ENCODE data around the gene TECPR2.

The TECPR2 gene

GRCh38 chr14:102356280-102356679 lies 6.5 kb upstream of the TECPR2 start:
- Histone ChIP-seq H3K36me3 (peaks cover 52 to 76% (median 67%) of the 10 kb centered on the region in 3 donors), H3K27me3 (no peaks in the 10 kb centered on the region), H3K4me1 (peaks cover 0 to 3% (median 1%) of the 10 kb centered on the region in 4 donors), H3K4me3 (no peak overlapping the region), H3K27ac (no peak overlapping the region), H3K9me3 (no peaks in the 10 kb centered on the region)
- intact Hi-C loops (cut with DNase I; ENCODE audit: low total_unique reads) = no loop called here
- DNase-seq = no peak
- TF ChIP-seq, protein P1, sequence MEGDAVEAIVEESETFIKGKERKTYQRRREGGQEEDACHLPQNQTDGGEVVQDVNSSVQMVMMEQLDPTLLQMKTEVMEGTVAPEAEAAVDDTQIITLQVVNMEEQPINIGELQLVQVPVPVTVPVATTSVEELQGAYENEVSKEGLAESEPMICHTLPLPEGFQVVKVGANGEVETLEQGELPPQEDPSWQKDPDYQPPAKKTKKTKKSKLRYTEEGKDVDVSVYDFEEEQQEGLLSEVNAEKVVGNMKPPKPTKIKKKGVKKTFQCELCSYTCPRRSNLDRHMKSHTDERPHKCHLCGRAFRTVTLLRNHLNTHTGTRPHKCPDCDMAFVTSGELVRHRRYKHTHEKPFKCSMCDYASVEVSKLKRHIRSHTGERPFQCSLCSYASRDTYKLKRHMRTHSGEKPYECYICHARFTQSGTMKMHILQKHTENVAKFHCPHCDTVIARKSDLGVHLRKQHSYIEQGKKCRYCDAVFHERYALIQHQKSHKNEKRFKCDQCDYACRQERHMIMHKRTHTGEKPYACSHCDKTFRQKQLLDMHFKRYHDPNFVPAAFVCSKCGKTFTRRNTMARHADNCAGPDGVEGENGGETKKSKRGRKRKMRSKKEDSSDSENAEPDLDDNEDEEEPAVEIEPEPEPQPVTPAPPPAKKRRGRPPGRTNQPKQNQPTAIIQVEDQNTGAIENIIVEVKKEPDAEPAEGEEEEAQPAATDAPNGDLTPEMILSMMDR (IDR thresholded peaks at IDR 0.05) = no peak

GRCh38 chr14:102359341-102359740 lies 3.4 kb upstream of the TECPR2 start:
- no peaks in the 10 kb centered on the region for H3K9me3 ChIP-seq
- H3K27ac ChIP-seq = no peak overlapping the region
- H3K4me1 ChIP-seq = peaks cover 0 to 23% (median 19%) of the 10 kb centered on the region in 4 donors
- TF ChIP-seq, protein P1 (IDR thresholded peaks at IDR 0.05) = no peak
- intact Hi-C loops (cut with DNase I; ENCODE audit: low total_unique reads) = no loop called here
- H3K27me3 ChIP-seq = no peaks in the 10 kb centered on the region
- H3K36me3 ChIP-seq = peaks cover 32 to 47% (median 45%) of the 10 kb centered on the region in 3 donors
- no peak overlapping the region for H3K4me3 ChIP-seq
- no peak for DNase-seq

DNA sequence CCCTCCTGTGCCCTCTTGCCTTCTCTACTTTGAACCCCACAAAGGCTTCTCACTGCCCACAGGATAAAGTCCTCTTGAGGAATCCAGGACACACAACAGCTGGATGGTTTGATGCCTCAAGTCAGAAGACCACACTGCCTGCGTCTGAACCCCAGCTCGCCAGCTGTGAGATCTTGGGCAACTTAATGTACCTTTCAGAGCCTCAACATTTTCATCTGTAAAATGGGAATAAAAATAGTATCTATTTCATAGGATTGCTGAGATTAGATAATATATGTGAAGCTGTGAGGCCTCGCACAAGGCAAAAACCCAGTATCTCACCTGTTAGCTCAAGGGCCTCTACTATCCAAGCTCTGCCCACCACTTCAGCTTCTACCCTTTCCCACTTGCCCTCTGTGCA lies 2.4 kb upstream of the TECPR2 start:
- H3K36me3 ChIP-seq = peaks cover 22 to 36% (median 34%) of the 10 kb centered on the region in 3 donors
- peaks cover 0 to 27% (median 21%) of the 10 kb centered on the region in 4 donors for H3K4me1 ChIP-seq
- intact Hi-C loops (cut with DNase I; ENCODE audit: low total_unique reads) = loop anchor here (5.0 kb wide), 1 partner anchor 147 kb away; the partner anchor contains the start of gene ANKRD9
- no peaks in the 10 kb centered on the region for H3K27me3 ChIP-seq
- H3K27ac ChIP-seq = no peak overlapping the region
- DNase-seq = no peak
- TF ChIP-seq, protein P1 (IDR thresholded peaks at IDR 0.05) = no peak
- H3K4me3 ChIP-seq = no peak overlapping the region
- no peaks in the 10 kb centered on the region for H3K9me3 ChIP-seq

- peaks cover 7 to 19% (median 18%) of the 10 kb centered on the region in 3 donors for H3K36me3 ChIP-seq
- intact Hi-C loops (cut with DNase I; ENCODE audit: low total_unique reads) = loop anchor here (5.0 kb wide), 1 partner anchor 145 kb away; the partner anchor contains the start of gene ANKRD9
Observed at GRCh38 chr14:102362084-102362483, 657 bp upstream of the TECPR2 start.

GRCh38 chr14:102363182-102363943 lies 622 bp downstream of the TECPR2 start:
- intact Hi-C loops (cut with DNase I; ENCODE audit: low total_unique reads) = loop anchor here (5.0 kb wide), 1 partner anchor 144 kb away; the partner anchor contains the start of gene ANKRD9
- peaks cover 0 to 27% (median 21%) of the 10 kb centered on the region in 4 donors for H3K4me1 ChIP-seq
- H3K4me3 ChIP-seq = peak overlapping the region; percentile 91 to 97
- peaks cover 0 to 7% (median 6%) of the 10 kb centered on the region in 3 donors for H3K36me3 ChIP-seq
- H3K27ac ChIP-seq = peak overlapping the region; percentile 95
- TF ChIP-seq, protein P1 (IDR thresholded peaks at IDR 0.05) = no peak
- H3K9me3 ChIP-seq = no peaks in the 10 kb centered on the region
- no peaks in the 10 kb centered on the region for H3K27me3 ChIP-seq
- peak in 1 of 2 donors; percentile 45 for DNase-seq

More at GRCh38 chr14:102362084-102362483, 657 bp upstream of the TECPR2 start:
- Histone ChIP-seq H3K4me3 (peak overlapping the region; percentile 91 to 97), H3K27ac (peak overlapping the region; percentile 95), H3K9me3 (no peaks in the 10 kb centered on the region), H3K4me1 (peaks cover 0 to 27% (median 21%) of the 10 kb centered on the region in 4 donors), H3K27me3 (no peaks in the 10 kb centered on the region)
- no peak for DNase-seq
- TF ChIP-seq, protein P1 (IDR thresholded peaks at IDR 0.05) = no peak
